HG02840 (cell line): ENCODE results near the gene BRI3BP.
"Not testable (repeated sequence)": the region's sequence is repeated elsewhere in the genome, so short reads cannot be mapped to it uniquely, and the experiment has no call there.

Experiments
- ATAC-seq: cut with Tn5 transposase; IDR thresholded peaks from one replicate; pipeline ENCODE4 v1.9.1; 2021; ENCODE audit warnings: mild to moderate bottlenecking, moderate library complexity, moderate number of reproducible peaks; ENCODE audit not compliant: unreplicated experiment, low FRiP score

Gene BRI3BP

DNA sequence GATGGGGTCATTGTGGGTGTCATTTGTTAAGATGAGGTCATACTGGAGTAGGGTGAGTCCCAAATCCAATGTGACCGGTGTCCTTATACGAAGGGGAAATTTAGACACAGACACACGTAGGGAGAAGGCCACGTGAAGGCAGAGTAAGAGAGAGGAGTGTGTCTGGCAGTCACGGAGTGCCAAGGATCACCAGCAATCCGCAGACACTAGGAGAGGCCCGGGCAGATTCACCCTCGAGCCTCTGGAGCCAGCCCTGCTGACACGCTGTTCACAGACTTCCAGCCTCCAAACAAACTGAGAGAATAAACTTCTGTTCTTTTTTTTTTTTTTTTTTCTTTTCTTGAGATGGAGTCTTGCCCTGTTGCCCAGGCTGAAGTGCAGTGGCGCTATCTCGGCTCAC lies 24.9 kb downstream of the BRI3BP start:
- no peak for ATAC-seq

DNA sequence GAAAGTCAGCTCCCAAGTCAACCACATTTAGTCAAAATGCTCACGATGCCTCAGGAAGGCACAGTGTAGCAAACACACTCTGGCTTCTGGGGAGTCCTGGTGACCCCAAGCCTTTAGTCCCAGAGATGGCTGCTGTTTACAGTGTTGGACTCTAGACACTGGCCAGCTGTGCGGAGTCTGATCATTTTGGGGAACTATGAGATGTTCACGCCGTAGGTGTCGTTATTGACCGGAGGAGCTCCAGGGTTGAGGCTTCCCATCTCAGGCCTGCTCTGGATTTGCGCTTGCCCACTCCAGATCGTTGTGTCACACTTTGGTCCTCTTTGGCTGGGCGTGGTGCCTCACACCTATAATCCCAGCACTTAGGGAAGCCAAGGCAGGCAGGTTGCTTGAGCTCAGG lies 27.7 kb downstream of the BRI3BP start:
- no peak for ATAC-seq

DNA sequence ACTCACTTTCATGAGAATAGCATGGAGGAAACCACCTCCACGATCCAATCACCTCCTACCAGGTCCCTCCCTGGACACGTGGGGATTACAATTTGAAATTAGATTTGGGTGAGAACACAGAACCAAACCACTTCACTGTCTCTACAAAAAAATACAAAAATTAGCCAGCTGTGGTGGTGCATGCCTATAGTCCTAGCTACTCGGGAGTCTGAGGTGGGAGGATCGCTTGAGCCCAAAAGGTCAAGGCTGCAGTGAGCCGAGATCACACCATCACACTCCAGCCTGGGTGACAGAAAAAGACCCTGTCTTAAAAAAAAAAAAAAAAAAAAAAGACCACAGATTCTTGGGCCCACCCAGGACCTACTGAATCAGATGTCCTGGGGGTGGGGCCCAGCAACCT lies 28.3 kb downstream of the BRI3BP start:
- no peak for ATAC-seq

DNA sequence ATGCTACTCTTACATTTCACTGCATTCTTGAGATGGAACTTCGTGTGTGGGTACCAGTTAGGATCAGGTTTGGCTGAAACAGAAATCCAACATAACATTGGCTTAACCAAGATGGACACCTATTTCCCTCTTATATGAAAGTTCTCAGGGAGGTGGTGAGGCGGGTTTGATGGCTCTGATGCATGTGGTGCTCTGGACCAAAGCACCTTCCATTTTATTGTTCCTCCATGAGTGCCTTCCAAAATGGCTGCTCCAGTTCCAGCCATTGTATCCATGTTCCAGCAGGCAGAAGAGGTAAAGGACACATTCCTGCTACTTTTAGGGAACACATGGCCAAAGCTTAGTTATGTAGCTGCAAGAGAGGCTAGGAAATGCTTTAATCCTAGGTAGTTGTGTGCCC lies 29.6 kb downstream of the BRI3BP start:
- ATAC-seq = no peak

DNA sequence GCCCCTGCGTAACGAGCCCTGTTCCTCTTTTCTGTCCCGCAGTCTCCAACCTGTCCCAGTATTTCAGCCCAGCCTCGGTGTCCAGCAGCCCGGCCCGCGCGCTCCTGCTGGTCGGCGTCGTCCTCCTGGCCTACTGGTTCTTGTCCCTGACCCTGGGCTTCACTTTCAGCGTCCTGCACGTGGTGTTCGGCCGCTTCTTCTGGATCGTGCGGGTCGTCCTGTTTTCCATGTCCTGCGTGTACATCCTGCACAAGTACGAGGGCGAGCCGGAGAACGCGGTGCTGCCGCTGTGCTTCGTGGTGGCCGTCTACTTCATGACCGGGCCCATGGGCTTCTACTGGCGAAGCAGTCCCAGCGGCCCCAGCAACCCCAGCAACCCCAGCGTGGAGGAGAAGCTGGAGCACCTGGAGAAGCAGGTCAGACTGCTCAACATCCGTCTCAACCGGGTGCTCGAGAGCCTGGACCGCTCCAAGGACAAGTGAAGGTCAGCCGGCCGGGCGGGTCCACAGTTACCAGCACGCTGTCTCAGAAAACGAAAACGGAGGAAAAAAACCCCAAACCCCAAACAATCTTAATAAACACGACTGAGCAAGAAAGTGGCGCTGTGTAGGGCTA lies 31.6 kb downstream of the BRI3BP start:
- ATAC-seq = no peak

DNA sequence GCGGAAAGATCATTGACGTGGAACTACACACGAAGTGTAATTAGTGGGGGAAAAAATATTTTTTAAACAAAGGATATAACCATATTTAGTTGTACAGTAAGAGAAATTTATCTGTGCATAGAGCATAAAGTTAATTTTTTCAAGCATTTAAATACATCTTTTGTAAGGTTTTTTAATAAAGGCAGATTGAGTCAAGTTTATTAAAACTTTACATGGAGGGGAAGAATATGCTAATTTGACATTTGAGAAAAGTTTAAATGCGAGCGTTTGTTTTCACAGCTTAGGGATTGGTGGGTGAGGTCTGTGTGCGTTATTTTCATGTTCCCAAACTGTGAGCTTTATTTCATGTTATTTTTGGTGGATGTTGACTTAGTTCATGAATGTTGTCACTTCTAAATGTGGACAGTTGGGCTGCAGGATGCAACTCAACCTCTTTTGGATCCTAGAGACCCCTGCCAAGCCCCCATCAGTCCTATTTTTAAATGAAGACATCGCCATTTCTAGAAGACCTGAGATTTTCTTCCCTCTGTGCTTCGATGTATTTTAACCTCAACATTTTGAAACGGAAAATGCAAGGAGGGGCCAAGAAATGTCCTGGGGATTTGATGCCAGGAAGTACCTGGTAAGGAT lies 32.3 kb downstream of the BRI3BP start:
- ATAC-seq = no peak

DNA sequence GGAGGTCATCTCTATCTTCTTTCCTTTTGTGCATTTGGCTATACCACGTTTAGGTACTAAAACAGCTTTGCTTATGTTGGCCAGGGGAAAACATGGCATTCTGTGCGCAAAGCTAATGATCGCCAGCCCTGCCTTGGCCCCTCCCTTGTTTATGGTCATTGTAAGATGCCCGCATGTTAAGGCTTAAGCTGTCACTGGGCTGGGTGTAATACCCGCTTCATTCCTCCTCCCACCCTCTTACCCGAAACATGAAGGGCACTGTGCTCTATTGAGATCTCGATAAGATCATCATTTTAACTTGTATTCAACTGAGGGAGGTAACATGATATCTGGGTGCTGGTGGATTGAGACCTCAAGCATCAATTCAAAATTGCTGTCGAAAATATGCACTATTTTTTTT lies 34.7 kb downstream of the BRI3BP start:
- no peak for ATAC-seq

DNA sequence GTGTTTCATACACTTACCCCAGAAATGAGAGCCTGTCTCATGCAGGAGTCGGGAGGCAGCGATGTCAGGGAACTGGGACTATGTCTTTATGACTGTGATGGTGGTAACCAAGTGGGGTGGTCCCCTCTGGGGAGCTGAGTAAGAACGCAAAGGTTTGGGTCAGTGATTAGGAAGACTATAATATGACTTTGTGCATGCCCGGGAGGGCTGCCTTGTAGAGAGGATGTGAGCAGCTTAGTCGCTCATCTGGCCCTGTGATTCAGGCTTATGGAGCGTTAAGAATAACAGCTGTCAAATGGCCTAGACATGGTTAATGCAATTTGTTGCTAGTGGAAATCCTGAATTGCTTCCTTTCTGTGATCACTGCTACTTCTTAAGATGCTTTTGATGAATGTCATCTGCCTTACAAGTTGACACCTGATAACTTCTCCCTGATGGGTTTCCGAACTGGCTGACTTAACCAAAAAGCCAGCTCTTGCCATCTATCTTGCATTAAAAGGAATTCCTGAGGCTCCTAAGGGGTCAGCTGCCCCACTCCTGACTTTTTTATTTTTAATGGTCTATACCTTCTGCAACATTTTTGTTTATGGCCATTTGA lies 36.4 kb downstream of the BRI3BP start:
- ATAC-seq = no peak

DNA sequence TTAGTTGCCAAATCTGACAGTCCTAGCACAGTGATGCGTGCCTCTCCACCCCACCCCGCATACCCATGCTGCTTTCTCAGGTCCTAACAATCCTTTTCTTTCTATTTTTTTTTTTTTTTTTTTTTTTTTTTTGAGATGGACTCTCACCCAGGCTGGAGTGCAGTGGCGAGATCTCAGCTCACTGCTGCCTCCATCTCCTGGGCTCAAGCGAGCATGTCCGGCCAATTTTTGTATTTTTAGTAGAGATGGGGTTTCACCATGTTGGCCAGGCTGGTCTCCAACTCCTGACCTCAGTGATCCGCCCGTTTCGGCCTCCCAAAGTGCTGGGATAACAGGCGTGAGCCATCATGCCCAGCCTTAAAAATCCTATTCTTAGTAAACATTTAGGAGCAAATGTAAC lies 38.0 kb downstream of the BRI3BP start:
- ATAC-seq = not testable (repeated sequence)

DNA sequence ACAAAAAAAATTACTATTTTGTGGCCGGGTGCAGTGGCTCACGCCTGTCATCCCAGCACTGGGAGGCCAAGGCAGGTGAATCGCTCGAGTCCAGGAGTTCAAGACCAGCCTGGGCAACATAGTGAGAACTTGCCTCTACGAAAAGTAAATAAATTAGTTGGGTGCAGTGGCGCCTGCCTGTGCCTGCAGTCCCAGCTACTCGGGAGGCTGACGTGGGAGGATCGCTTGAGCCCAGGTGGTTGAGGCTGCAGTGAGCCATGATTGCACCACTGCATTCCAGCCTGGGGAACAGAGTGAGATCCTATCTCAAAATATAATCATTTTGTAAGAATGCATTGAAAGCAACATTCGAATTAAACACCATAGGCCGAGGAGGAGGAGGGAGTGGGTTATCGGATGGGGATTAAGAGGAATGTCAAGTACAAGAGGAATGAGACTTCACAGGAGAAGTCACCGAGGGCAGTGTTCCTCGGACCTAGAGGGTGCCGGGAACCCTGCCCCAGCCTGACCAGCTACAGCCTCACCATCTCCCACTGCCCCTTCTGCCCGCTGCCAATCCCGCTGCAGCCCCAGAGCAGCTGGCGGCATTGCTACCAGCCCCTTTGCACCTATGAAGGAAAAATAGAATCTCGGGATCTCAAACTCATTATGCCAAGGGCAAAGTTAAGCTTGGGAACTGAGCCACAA lies 39.2 kb downstream of the BRI3BP start:
- no peak for ATAC-seq

DNA sequence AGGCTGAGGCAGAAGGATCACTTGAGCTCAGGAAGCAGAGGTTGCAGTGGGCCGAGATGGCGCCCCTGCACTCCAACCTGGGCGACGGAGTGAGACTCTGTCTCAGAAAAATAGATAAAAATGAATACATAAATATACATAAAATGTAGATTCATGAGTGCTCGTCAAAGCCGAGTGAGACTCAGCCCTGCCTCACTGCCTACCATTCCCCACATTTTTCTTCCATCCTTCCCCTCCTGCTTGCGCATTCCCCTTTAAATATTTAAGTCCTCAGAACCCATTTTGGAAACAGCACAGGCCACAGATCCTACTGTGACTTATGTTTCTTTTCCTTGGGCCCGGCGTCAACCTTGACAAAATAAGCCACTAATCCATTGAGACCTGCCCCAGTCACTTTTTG lies 39.8 kb downstream of the BRI3BP start:
- ATAC-seq = no peak

DNA sequence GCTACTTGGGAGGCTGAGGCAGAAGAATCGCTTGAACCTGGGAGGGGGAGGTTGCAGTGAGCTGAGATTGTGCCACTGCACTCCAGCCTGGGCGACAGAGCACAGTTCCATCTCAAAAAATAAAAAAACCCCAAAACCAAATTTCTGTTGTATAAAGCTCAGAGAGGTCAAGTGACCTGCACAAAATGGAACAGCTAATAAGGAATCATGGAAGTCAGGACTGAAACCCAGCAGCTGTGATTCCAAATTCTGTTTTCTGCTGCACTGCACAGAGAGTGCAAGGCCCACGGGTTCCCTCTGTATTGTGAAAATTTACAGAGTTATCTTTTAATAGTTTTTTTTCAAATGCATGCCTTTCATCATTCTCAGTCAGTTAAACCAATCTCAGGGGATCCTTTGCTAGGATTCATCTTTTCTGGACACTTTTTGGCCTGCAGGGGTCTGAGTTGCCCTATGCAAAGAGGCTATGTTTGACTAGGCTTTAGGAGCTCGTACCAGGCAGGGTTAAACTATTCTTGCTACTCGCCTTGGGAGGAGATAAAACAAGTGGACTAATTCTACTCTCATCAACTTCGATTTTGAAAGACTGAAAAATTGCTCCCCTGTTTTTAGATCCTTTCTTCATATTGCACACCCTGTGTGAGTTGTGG lies 45.7 kb downstream of the BRI3BP start:
- ATAC-seq = no peak

DNA sequence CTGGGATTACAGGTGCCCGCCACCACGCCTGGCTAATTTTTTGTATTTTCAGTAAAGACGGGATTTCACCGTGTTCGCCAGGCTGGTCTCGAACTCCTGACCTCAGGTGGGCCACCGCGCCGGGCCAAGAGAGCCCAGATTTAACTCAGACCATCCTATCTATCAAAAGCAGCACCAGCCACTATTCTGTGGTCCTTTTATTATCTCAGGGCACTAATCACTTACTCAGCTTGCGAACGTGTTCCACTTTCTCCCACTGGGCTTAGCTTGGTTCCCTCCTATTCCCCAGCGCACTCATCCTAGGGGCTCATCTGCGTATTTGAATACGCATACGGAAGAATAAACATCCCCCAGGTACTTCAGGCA lies 55.6 kb downstream of the BRI3BP start:
- no peak for ATAC-seq

DNA sequence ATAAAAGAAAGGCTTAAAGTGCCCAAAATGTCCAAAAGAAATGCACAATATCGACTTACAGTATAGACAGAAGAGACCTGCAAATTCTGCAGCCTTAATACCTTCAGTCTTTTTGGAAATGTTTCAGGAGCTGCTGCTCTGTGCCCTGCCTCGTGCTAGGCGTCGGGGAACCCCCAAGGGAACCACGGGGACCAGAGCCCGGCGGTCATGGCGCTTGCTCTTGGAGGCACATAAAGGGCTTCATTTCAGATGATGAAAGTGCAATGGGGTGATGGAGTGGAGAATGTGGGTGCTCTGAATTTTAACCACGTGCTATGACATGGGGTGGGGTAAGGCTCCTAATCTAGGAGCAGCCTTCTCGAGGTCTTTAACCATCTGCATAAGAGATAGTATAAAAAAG lies 57.0 kb downstream of the BRI3BP start:
- ATAC-seq = no peak

DNA sequence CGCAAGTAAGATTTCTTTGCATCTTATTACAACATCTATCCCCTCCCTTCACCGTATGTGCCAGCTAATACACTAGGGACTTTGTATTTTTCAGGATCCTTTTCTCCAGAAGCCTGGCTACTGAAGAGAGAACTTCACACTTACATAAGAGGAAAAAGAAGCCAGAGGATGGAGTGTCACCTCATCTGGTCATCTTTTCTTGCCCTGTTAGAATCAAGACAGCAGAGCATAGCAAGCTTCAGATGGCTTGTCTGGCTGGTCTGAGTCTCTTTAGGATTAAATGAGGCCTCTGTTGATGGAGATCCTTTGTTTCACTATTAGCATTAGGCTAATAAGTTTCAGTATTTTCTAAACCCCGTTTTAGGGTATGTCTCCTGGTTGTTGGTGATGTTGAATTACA lies 57.4 kb downstream of the BRI3BP start:
- ATAC-seq = no peak

DNA sequence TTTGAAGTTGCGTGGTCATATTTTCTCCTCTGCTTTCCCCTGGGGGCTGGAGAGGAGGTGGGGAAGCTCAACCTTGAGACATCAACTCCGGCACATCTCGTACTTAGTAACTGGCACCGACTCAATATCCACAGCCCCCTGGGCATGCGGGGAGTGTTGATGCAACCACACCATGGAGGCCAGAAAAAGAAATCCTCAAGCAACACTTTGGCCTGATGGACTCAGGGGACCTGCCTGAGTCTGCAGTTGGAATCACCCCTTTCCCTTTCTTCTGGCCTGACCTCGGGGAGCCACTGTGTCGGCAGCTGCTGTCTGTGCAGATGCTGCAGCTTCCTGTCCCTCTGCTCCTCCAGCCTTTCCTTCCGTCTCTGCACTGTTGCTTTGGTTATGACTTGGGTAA lies 60.4 kb downstream of the BRI3BP start:
- no peak for ATAC-seq

DNA sequence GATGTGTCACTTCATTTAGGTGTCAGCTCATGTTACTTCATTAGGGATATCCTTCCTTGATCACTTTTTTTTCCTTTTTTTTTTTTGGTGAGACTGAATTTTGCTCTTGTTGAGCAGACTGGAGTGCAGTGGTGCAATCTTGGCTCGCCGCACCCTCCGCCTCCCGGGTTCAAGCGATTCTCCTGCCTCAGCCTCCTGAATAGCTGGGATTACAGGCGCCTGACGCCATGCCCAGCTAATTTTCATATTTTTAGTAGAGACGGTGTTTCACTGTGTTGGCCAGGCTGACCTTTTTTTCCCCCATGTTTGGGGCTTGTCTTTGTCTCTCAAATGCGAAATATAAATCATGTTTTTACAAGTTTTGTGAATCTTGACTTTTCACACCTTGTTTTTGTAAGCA lies 62.1 kb downstream of the BRI3BP start:
- no peak for ATAC-seq

DNA sequence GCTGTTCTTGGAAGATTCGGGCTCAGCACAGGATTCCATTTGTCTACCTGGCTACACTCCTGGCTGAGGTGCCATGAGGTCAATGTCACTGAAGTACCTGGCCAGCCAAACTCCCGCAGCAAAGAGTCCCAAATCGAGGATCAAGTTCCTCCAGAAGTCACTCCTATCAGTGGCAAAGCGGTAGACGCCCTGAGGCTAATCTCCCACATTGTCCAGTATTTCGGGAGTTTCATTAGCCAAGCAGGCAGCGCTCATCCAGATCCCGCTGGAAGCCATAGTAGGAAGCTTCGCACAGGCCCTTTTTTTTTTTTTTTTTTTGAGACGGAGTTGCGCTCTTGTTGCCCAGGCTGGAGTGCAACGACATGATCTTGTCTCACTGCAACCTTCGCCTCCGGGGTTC lies 62.9 kb downstream of the BRI3BP start:
- ATAC-seq = no peak

DNA sequence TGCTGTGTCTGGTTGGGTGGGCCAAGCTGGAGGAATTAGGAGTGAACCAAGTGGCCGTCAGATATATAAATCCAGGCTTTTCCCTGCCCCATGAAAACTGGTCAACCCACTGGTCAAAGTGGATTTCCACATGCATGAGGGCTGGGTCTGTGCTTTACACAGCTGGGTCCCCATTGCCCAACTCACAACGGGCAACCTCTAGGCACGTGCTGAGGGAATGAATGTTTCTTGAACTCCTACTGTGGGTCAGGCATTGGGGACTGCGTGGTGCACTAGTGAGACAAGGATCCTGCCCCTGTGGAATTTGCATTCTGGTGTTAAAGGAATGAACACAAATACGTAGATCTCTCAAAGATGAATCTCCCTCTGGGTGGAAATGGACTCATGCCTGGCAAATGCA lies 64.3 kb downstream of the BRI3BP start:
- no peak for ATAC-seq

DNA sequence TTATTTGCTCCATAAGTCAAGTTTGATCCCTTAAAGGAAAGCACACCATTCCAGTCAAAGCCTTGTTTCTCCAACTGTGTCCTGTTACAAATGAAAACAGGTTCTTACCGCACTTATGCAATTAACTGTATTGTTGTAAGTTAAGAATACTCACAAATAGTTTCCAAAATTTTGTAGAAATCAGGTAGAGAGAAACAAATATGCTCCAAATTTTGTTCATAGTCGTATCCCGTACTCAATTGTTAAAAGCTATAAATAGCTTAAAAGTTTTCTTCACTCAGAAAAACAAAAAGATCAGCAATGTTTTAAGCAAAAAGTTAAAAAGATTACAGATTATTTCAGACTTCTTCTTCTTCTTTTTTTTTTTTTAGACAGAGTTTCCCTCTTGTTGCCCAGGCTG lies 67.8 kb downstream of the BRI3BP start:
- ATAC-seq = no peak

DNA sequence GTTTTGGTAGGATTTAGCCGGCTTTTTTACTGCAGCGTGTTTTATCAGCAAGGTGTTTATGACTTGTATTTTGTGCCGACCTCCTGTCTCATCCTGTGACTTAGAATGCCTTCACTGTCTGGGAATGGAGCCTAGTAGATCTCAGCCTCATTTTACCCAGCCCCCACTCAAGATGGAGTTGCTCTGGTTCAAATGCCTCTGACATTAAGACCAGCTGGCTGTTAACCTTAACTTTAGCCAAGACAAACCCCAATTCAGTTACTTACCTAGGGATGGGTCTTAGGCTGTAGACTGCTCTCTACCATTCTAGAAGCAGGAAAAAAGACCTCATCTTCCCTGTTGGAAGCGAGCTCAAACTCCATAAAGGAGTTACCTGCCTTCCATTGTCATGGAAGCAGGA lies 70.1 kb downstream of the BRI3BP start:
- not testable (repeated sequence) for ATAC-seq
